A673 (cell line): ENCODE measurements around the gene HBP1. TPM values are rescaled to one million over a fixed set of nuclear protein-coding genes. Genes with fewer than 3 reads are reported as not detected.
A peak's percentile ranks its signal among the peaks of the same experiment; 100 is the strongest.

Experiments used
- Bru-seq: library from RNA; stranded (reverse); fragments of 400-500 nt; gene quantifications from one replicate; lab custom pipeline; 2021; lab: Mats Ljungman, UMichigan
- BruChase-seq, 2 experiments: library from RNA; stranded (reverse); fragments of 400-500 nt; gene quantifications; one replicate each; lab custom pipeline; 2021; lab: Mats Ljungman, UMichigan
- BruUV-seq: library from RNA; stranded (reverse); fragments of 400-500 nt; replicated peaks from 2 replicates; lab custom pipeline; 2021; lab: Mats Ljungman, UMichigan
- CTCF ChIA-PET: fragments of 300-600 bp; sonication (Branson Sonifier 250); formaldehyde crosslinking; loops from one replicate; lab custom pipeline; 2022; ENCODE audit warnings: antibody characterized with exemption; lab: Charles Lee
- POLR2A ChIA-PET: fragments of 300-600 bp; sonication (Branson Sonifier 250); formaldehyde crosslinking; loops from one replicate; lab custom pipeline; 2022; ENCODE audit warnings: antibody characterized with exemption; ENCODE audit not compliant: low non-redundant PET; lab: Charles Lee
- DNase-seq: peaks from one replicate; pipeline ENCODE4 v3.0.0-alpha.2; 2015; ENCODE audit warnings: low spot score
- H3K27ac ChIP-seq: fragments of 200-600 bp; sonication (generic); 2 replicates; pipeline ENCODE4 v1.5.1; 2016; ENCODE audit warnings: mixed run types, low read depth, mild to moderate bottlenecking, mixed read lengths, antibody characterized with exemption, low read length; ENCODE audit not compliant: poor library complexity, severe bottlenecking
- H3K27me3 ChIP-seq: fragments of 200-600 bp; sonication (generic); replicated peaks from 2 replicates; pipeline ENCODE4 v1.6.1; 2017; ENCODE audit warnings: mixed run types, low read depth, mild to moderate bottlenecking, mixed read lengths, antibody characterized with exemption, low read length; ENCODE audit not compliant: insufficient read depth, poor library complexity
- H3K36me3 ChIP-seq: fragments of 200-600 bp; sonication (generic); 2 replicates; pipeline ENCODE4 v1.6.1; 2016; ENCODE audit warnings: mixed run types, mild to moderate bottlenecking, mixed read lengths, antibody characterized with exemption, low read length; ENCODE audit not compliant: insufficient read depth, poor library complexity, severe bottlenecking
- H3K4me1 ChIP-seq: fragments of 200-600 bp; sonication (generic); 2 replicates; pipeline ENCODE4 v1.6.1; 2017; ENCODE audit warnings: mixed run types, mild to moderate bottlenecking, mixed read lengths, antibody characterized with exemption, low read length; ENCODE audit not compliant: insufficient read depth, poor library complexity, severe bottlenecking
- H3K4me3 ChIP-seq: fragments of 200-600 bp; sonication (generic); 2 replicates; pipeline ENCODE4 v1.5.1; 2016; ENCODE audit warnings: low read depth, mixed run types, mild to moderate bottlenecking, mixed read lengths, low read length; ENCODE audit not compliant: poor library complexity, severe bottlenecking
- H3K9me3 ChIP-seq: fragments of 200-600 bp; sonication (generic); 2 replicates; pipeline ENCODE4 v1.6.1; 2016; ENCODE audit warnings: mixed run types, low read depth, mild to moderate bottlenecking, mixed read lengths, antibody characterized with exemption, low read length; ENCODE audit not compliant: poor library complexity, severe bottlenecking
- EZH2 ChIP-seq: fragments of 200-600 bp; sonication (generic); IDR thresholded peaks from 2 replicates; pipeline ENCODE4 v1.6.1; 2017; ENCODE audit warnings: borderline replicate concordance, low read depth, mild to moderate bottlenecking, mixed read lengths, antibody characterized with exemption, low read length; ENCODE audit not compliant: poor library complexity, severe bottlenecking
- intact Hi-C: fragments of 100-400 bp; cut with micrococcal nuclease; formaldehyde crosslinking; loops from one replicate; pipeline ENCODE4 v1.10.0; 2022; ENCODE audit not compliant: unreplicated experiment
- long read RNA-seq: library from polyadenylated mRNA; stranded (forward); transcript quantifications from one replicate; pipeline ENCODE4 v2.0.0, GENCODE V29; 2022
- total RNA-seq: library from RNA; stranded (reverse); gene quantifications from 2 replicates; pipeline ENCODE4 v1.2.3, GENCODE V29; 2021
- TF ChIP-seq, protein P1 (sequence below): fragments of 300-800, 200-600 bp; sonication (generic); conservative IDR thresholded peaks from 2 replicates; pipeline ENCODE4 v1.5.1; 2017; ENCODE audit warnings: low read depth, mild to moderate bottlenecking, antibody characterized with exemption, low read length, moderate library complexity, mixed read lengths

Gene HBP1, protein sequence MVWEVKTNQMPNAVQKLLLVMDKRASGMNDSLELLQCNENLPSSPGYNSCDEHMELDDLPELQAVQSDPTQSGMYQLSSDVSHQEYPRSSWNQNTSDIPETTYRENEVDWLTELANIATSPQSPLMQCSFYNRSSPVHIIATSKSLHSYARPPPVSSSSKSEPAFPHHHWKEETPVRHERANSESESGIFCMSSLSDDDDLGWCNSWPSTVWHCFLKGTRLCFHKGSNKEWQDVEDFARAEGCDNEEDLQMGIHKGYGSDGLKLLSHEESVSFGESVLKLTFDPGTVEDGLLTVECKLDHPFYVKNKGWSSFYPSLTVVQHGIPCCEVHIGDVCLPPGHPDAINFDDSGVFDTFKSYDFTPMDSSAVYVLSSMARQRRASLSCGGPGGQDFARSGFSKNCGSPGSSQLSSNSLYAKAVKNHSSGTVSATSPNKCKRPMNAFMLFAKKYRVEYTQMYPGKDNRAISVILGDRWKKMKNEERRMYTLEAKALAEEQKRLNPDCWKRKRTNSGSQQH
- total RNA-seq: 11.7 and 19.9 TPM in 2 replicates
- percentile 71 among the genes with signal in this experiment for Bru-seq, nascent RNA
- percentile 63 among the genes with signal in this experiment for BruChase-seq, experiment 1, labeled RNA remaining after a 2-hour chase
- BruChase-seq, experiment 2, labeled RNA remaining after a 6-hour chase: percentile 45 among the genes with signal in this experiment
- long read RNA-seq, transcript HBP1-201 (11 exons, 2,829 nt): minor isoform, 10 of 43 reads
- long read RNA-seq, transcript HBP1-208 (11 exons, 2,704 nt): major isoform, 22 of 43 reads
- long read RNA-seq, partial matches to known transcripts: 5 of 43 reads
- long read RNA-seq, other reads (novel, unspliced or antisense): 6 of 43 reads

DNA sequence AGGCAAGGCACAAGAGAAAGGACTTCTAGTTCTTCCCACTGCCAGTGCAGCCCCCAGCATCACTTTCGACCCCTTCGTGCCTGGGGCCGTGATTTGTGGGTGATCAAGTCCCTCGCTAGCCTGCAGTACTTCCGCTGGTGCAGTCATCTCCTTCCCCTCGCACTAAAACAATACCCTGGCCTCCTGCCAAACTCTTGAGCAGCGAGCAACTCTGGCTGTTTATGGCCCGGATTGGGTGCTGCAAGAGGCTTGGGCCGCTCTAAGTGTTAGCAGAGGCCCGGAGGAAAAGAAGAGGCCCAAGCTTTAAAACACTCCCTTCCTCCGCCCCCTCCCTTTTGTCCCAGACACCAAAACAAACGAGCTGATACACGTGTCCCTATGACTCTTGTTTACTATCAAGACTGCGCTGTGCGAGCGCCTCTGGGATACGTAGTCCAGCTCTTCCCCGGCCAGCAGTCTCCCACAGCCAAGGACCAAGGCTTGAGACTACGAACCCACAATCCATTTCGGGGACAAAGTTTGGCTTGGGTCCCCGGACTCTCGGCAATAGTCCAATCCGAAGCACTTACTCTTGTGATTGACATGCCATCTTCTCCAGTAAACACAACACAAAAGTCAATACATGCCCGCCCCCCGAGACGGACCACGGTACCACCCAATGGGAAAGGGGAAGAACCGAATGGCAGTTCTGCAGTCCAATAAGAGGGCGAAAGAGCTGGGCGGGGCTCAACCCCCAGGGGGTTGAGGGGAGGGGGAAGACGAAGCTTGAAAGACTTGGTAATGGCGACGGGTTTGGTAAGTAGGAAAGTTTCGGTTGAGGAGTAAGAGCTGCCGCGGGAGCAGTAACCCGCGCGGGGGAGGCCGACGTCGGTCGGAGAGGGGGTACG is at the start of gene HBP1:
TSS of gene HBP1 (plus strand) at position 771 of the 887 bp plus-strand sequence. CDS start 10,891 bp downstream, outside the sequence.
- CTCF ChIA-PET: interaction anchor here (0.9 to 1.4 kb wide), 3 partner anchors 18 to 706 kb away, joined by 3 to 4 read pairs (median 3); partner anchors contain the start of gene CCDC71L
- Histone ChIP-seq H3K4me1 (peaks cover 5% of the 10 kb centered on the region), H3K9me3 (no peaks in the 10 kb centered on the region), H3K4me3 (peak within 1 kb of the TSS; percentile 84), H3K36me3 (no peaks in the 10 kb centered on the region), H3K27me3 (no peaks in the 10 kb centered on the region), H3K27ac (peak within 1 kb of the TSS; percentile 87)
- no TSS peak for BruUV-seq
- intact Hi-C loops: no loop called here
- peak; percentile 100 for DNase-seq
- TF ChIP-seq, protein P1, sequence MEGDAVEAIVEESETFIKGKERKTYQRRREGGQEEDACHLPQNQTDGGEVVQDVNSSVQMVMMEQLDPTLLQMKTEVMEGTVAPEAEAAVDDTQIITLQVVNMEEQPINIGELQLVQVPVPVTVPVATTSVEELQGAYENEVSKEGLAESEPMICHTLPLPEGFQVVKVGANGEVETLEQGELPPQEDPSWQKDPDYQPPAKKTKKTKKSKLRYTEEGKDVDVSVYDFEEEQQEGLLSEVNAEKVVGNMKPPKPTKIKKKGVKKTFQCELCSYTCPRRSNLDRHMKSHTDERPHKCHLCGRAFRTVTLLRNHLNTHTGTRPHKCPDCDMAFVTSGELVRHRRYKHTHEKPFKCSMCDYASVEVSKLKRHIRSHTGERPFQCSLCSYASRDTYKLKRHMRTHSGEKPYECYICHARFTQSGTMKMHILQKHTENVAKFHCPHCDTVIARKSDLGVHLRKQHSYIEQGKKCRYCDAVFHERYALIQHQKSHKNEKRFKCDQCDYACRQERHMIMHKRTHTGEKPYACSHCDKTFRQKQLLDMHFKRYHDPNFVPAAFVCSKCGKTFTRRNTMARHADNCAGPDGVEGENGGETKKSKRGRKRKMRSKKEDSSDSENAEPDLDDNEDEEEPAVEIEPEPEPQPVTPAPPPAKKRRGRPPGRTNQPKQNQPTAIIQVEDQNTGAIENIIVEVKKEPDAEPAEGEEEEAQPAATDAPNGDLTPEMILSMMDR: no peak
- no peak for TF ChIP-seq EZH2
- POLR2A ChIA-PET: interaction anchor here (0.6 kb wide), 2 partner anchors 25 to 100 kb away, joined by 4 read pairs; no protein-coding TSS in a partner anchor

DNA sequence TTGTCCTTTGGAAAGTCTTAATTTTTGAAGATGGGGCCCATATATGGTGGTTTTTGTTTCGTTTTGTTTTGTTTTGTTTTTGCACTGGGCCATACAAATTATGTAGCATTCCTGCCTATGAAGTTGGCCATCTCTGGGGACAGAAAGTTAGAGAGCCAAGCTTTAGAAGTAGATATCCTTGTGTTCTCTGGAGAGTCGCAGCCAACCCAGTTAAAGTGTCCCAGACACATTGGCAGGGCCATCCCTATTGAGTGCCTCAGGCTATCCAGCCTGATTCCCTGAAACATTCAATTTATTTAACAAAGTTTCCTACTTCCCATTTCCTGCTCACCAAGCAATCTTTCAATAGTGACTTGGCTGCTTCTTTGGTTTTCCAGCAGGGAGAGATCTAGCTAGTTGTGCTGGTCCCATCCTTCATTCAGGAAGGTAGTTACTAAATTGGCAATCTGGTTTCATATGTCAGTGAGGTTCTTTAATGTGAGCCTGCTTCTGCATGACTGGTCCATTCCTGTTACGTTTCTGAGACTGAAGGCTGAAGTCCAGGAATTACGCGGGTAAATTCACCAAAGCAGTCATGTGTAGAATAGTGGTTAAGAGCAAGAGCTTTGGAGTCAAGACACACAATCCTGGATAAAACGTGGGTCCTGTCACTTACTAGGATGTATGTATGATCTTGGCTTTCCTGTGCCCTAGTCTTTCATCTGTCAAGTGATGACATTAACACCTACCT is 49.3 kb upstream of the HBP1 start:
- Histone ChIP-seq H3K4me1 (no peaks in the 10 kb centered on the region), H3K36me3 (no peaks in the 10 kb centered on the region), H3K4me3 (no peak overlapping the region), H3K27me3 (no peaks in the 10 kb centered on the region), H3K27ac (no peak overlapping the region), H3K9me3 (no peaks in the 10 kb centered on the region)
- intact Hi-C loops: no loop called here
- CTCF ChIA-PET: no interaction called here
- POLR2A ChIA-PET: no interaction called here
- no TSS peak for BruUV-seq
- TF ChIP-seq, protein P1: no peak
- TF ChIP-seq EZH2: no peak
- no peak for DNase-seq
